T-helper 1 cell treated with Interleukin-12 subunit alpha and Interleukin-12 subunit beta and Interleukin-4 antibody, amounts not matched to agents 30 μg/mL and 1 μg/mL, for 36 hours (primary cell): ENCODE results near the gene TMTC2.
"Not testable (repeated sequence)": the region's sequence is repeated elsewhere in the genome, so short reads cannot be mapped to it uniquely, and the experiment has no call there.

Experiments
- H3K27ac Mint-ChIP-seq: one replicate; pipeline ENCODE4 v1.8.0; 2021; ENCODE audit warnings: mild to moderate bottlenecking, mixed read lengths
- H3K27me3 Mint-ChIP-seq: one replicate; pipeline ENCODE4 v1.8.0; 2021; ENCODE audit warnings: low read depth, mixed read lengths
- H3K36me3 Mint-ChIP-seq: one replicate; pipeline ENCODE4 v1.8.0; 2021; ENCODE audit warnings: low read depth, mixed read lengths
- H3K4me1 Mint-ChIP-seq: one replicate; pipeline ENCODE4 v1.8.0; 2021; ENCODE audit warnings: low read depth, mixed read lengths
- H3K4me3 Mint-ChIP-seq: one replicate; pipeline ENCODE4 v1.8.0; 2021; ENCODE audit warnings: mild to moderate bottlenecking, moderate library complexity, mixed read lengths
- H3K9me3 Mint-ChIP-seq: one replicate; pipeline ENCODE4 v1.8.0; 2021; ENCODE audit warnings: mixed read lengths

The TMTC2 gene

DNA sequence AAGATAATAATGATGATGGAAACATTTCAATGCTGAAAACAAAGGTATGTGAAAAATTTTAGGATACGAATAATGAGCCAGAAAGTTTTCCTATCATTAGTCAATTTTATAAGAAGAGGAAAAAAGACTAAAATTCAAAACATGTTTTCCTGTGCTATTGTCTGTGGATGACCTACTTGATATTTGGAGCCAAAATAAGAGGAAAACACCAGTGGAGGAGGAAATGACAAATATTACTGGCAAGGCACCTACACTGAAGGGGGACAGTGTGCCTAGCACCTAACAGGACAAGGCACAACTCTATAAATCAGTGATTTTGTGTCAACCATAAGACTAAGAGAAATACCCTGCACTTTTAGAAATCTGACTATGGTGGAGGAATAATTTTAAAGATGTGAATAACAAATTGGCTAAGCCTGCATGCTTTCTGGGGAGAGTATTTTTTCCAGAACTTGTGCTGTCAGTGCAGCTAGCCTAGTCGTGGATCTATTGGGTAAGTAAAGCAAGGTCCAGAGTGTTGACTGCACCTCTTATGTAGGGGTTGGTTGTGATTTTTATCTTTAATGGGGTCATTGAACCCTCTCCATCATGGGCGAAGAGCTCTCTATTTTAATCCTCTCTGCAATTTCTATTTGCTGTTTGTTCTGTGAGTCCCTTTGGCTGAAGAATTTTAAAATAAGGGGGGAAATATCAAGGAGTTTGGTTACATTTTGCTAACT, 398.0 kb downstream of the TMTC2 start:
- H3K4me1 Mint-ChIP-seq = no peaks in the 10 kb centered on the region
- H3K27me3 Mint-ChIP-seq = peaks cover 3% of the 10 kb centered on the region
- no peaks in the 10 kb centered on the region for H3K36me3 Mint-ChIP-seq
- no peaks in the 10 kb centered on the region for H3K9me3 Mint-ChIP-seq
- no peak overlapping the region for H3K4me3 Mint-ChIP-seq
- H3K27ac Mint-ChIP-seq = no peak overlapping the region

GRCh38 chr12:83086023-83086422, 399.3 kb downstream of the TMTC2 start:
- no peaks in the 10 kb centered on the region for H3K36me3 Mint-ChIP-seq
- H3K4me3 Mint-ChIP-seq = no peak overlapping the region

GRCh38 chr12:83089575-83089974, 402.9 kb downstream of the TMTC2 start:
- Mint-ChIP-seq H3K27ac (no peak overlapping the region), H3K4me3 (no peak overlapping the region), H3K4me1 (no peaks in the 10 kb centered on the region), H3K36me3 (no peaks in the 10 kb centered on the region), H3K27me3 (peaks cover 3% of the 10 kb centered on the region), H3K9me3 (no peaks in the 10 kb centered on the region)

More at GRCh38 chr12:83086023-83086422, 399.3 kb downstream of the TMTC2 start:
- no peak overlapping the region for H3K27ac Mint-ChIP-seq
- H3K9me3 Mint-ChIP-seq = no peaks in the 10 kb centered on the region
- no peaks in the 10 kb centered on the region for H3K4me1 Mint-ChIP-seq
- peaks cover 3% of the 10 kb centered on the region for H3K27me3 Mint-ChIP-seq

DNA sequence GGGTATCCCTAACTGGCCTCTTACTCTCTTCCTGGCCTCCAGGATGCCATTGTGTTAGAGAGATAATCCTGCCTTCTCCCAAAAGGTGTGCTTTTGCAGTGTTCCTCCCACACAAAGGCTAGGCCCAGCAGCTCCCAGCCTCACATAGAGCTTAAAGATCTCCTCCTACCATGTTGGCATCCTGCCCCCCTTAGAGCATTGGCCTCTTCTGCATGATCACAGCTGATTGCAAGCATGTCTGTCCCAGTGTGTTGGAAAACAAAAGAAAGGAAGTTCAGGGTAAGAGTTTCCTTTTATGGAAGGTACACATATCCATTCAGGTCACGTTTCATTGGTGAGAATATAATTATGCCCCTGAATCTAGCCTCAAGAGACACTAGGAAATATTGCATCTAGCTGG, 405.4 kb downstream of the TMTC2 start:
- Mint-ChIP-seq H3K27me3 (peaks cover 3% of the 10 kb centered on the region), H3K4me1 (no peaks in the 10 kb centered on the region), H3K4me3 (no peak overlapping the region), H3K36me3 (no peaks in the 10 kb centered on the region), H3K9me3 (no peaks in the 10 kb centered on the region), H3K27ac (no peak overlapping the region)

GRCh38 chr12:83092606-83093005, 405.9 kb downstream of the TMTC2 start:
- H3K27ac Mint-ChIP-seq = no peak overlapping the region
- no peaks in the 10 kb centered on the region for H3K36me3 Mint-ChIP-seq
- H3K4me3 Mint-ChIP-seq = no peak overlapping the region
- H3K4me1 Mint-ChIP-seq = no peaks in the 10 kb centered on the region
- no peaks in the 10 kb centered on the region for H3K9me3 Mint-ChIP-seq
- peaks cover under 1% of the 10 kb centered on the region for H3K27me3 Mint-ChIP-seq

DNA sequence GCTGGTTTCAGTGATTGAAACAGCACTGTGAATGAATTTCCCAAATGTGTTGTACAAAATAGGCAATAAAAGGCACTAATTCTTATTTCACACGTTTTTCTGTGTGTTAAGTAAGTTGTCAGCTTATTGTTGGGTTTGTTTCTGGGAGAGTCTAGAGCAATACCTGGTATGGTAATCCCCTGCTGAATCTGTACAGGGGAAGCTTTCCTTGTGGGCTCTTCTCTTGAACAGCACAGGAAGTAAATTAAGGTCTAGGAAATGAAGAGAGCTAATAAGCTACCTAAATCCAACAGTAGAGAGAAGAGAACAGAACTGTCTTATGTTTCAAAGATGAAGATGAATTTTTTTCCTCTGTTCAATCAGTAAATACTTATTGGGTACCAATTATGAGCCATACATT, 406.7 kb downstream of the TMTC2 start:
- Mint-ChIP-seq H3K27me3 (no peaks in the 10 kb centered on the region), H3K27ac (no peak overlapping the region), H3K9me3 (no peaks in the 10 kb centered on the region), H3K4me1 (no peaks in the 10 kb centered on the region), H3K36me3 (no peaks in the 10 kb centered on the region), H3K4me3 (no peak overlapping the region)

- no peaks in the 10 kb centered on the region for H3K9me3 Mint-ChIP-seq
- no peak overlapping the region for H3K27ac Mint-ChIP-seq
- H3K36me3 Mint-ChIP-seq = no peaks in the 10 kb centered on the region
- H3K4me3 Mint-ChIP-seq = no peak overlapping the region
- H3K4me1 Mint-ChIP-seq = no peaks in the 10 kb centered on the region
- H3K27me3 Mint-ChIP-seq = no peaks in the 10 kb centered on the region
Observed at GRCh38 chr12:83097643-83098342, 411.1 kb downstream of the TMTC2 start.

DNA sequence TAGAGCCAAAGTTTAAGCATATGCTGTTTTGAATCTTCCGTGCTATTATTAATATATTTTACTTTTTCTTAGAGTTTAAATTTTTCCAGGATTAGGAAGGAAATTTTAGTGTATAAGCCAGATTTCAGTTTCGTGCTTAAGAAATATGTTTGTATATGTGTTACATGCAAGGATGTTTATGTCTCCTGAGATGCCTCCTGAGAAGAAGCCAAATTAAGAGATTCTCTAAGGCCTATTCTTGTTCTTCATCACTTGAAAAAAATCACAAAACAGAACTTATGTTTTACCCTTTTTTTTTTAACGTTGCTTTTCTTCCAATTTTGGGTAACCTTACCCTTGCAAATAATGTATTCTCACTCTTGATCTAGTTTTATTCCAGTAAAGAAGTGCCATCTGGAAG, 412.7 kb downstream of the TMTC2 start:
- Mint-ChIP-seq H3K36me3 (no peaks in the 10 kb centered on the region), H3K9me3 (no peaks in the 10 kb centered on the region), H3K4me1 (no peaks in the 10 kb centered on the region), H3K27me3 (no peaks in the 10 kb centered on the region), H3K4me3 (no peak overlapping the region), H3K27ac (no peak overlapping the region)

DNA sequence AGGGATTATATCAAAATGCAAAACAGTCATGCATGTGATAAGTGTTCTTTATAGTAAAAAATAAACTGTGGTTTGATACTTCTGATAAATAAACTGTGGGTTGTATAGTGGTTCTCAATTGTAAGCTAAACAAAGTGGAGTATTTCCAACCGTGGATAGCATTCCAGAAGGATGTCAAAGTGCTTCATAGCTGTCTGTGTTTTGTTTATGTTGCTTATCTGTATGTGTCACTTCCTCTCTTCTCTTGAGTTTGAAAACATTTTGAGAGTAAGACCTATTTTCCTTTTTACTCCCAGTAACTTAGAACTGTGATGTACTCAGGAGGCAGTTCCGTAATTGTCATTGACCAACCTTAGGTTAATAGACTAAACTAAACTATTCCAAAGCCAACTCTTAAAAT, 415.8 kb downstream of the TMTC2 start:
- Mint-ChIP-seq H3K36me3 (no peaks in the 10 kb centered on the region), H3K27me3 (no peaks in the 10 kb centered on the region), H3K4me1 (no peaks in the 10 kb centered on the region), H3K4me3 (no peak overlapping the region), H3K9me3 (no peaks in the 10 kb centered on the region), H3K27ac (no peak overlapping the region)

DNA sequence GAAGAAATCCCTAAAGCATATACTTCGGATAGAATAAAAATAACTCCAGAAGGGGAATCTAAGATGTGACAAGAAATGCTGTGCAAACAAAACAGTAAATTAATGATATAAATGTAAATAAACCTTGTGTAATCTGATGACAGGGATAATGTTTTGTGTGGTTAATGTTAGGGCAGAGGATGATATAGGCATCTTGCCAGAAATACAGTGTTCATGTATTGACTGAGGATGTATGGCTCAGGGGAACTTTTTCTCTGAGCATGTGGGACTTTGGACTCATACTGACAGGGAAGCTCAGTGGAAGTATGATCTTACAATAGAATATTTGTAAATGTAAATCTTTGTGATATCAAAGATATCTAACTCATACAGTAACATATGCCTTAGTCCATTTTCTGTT, 420.2 kb downstream of the TMTC2 start:
- H3K36me3 Mint-ChIP-seq = no peaks in the 10 kb centered on the region
- H3K9me3 Mint-ChIP-seq = no peaks in the 10 kb centered on the region
- no peaks in the 10 kb centered on the region for H3K27me3 Mint-ChIP-seq
- H3K4me1 Mint-ChIP-seq = no peaks in the 10 kb centered on the region
- no peak overlapping the region for H3K4me3 Mint-ChIP-seq
- H3K27ac Mint-ChIP-seq = no peak overlapping the region

DNA sequence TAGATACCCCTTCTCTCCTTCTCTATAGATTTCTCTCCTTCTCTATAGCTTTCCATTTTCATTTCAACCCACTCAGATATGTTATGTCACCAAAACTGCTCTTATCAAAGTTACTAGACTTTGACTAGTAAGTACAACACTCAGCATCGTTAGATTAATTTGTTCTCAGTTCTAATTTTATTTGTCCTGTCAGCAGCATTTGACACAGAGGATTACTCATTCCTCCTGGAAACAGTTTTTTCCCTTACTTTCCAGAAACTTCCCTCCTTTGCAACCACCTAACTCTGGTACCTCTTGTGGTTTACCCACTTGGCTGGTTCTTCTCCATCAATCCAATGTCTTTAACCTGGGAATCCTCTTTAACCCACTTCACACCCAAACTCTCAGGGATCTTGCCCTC, 423.7 kb downstream of the TMTC2 start:
- no peaks in the 10 kb centered on the region for H3K36me3 Mint-ChIP-seq
- no peak overlapping the region for H3K4me3 Mint-ChIP-seq
- no peaks in the 10 kb centered on the region for H3K27me3 Mint-ChIP-seq
- no peaks in the 10 kb centered on the region for H3K9me3 Mint-ChIP-seq
- H3K4me1 Mint-ChIP-seq = no peaks in the 10 kb centered on the region
- H3K27ac Mint-ChIP-seq = no peak overlapping the region

DNA sequence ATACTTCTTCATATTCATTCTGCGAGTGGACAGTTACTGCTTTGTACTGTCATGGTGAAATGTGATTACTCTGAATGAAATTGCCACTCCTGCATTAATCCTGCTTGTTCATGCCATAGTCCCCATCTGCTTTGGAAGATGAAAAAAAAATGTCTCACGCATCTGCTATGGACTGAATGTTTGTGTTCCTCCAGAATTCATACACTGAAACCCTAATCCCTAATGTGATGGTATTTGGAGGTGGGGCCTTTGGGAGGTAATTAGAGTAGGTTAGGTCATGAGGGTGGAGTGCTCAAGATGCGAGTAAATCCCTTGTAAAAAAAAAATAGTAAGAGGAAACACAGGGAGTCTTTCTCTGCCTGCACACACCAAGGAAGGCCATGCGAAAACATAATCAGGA, 427.2 kb downstream of the TMTC2 start:
- no peaks in the 10 kb centered on the region for H3K4me1 Mint-ChIP-seq
- no peaks in the 10 kb centered on the region for H3K36me3 Mint-ChIP-seq
- no peak overlapping the region for H3K27ac Mint-ChIP-seq
- H3K4me3 Mint-ChIP-seq = no peak overlapping the region
- H3K27me3 Mint-ChIP-seq = no peaks in the 10 kb centered on the region
- H3K9me3 Mint-ChIP-seq = peaks cover 5% of the 10 kb centered on the region

GRCh38 chr12:83114966-83115365, 428.3 kb downstream of the TMTC2 start:
- H3K9me3 Mint-ChIP-seq = peaks cover 5% of the 10 kb centered on the region
- no peaks in the 10 kb centered on the region for H3K27me3 Mint-ChIP-seq
- H3K4me1 Mint-ChIP-seq = no peaks in the 10 kb centered on the region
- no peak overlapping the region for H3K4me3 Mint-ChIP-seq
- H3K27ac Mint-ChIP-seq = no peak overlapping the region
- no peaks in the 10 kb centered on the region for H3K36me3 Mint-ChIP-seq

DNA sequence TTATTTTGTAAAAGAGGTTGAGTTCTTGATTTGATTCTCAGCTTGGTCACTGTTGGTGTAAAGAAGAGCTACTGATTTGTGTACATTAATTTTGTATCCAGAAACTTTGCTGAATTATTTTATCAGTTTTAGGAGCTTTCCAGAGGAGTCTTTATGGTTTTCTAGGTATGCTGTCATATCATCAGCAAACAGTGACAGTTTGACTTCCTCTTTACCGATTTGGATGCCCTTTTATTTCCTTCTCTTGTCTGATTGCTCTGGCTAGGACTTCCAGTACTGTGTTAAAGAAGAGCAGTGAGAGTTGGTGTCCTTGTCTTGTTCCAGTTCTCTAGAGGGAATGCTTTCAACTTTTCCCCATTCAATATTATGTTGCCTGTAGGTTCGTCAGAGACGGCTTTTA, 431.2 kb downstream of the TMTC2 start:
- H3K4me3 Mint-ChIP-seq, H3K27me3 Mint-ChIP-seq, H3K27ac Mint-ChIP-seq, H3K36me3 Mint-ChIP-seq, H3K4me1 Mint-ChIP-seq, H3K9me3 Mint-ChIP-seq: not testable (repeated sequence)

GRCh38 chr12:83121897-83122622, 435.4 kb downstream of the TMTC2 start:
- no peaks in the 10 kb centered on the region for H3K4me1 Mint-ChIP-seq
- H3K27me3 Mint-ChIP-seq = no peaks in the 10 kb centered on the region
- peaks cover under 1% of the 10 kb centered on the region for H3K9me3 Mint-ChIP-seq
- H3K36me3 Mint-ChIP-seq = no peaks in the 10 kb centered on the region
- H3K4me3 Mint-ChIP-seq = no peak overlapping the region
- H3K27ac Mint-ChIP-seq = no peak overlapping the region
